ENCODE data around the gene FAT2.

FAT2 gene

GRCh38 chr5:151553695-151554094 lies 37.4 kb downstream of the FAT2 start:
- H3K27me3 ChIP-seq (ENCODE audit: insufficient read depth, poor library complexity, severe bottlenecking), result no peaks in the 10 kb centered on the region
- no peak for TF ChIP-seq REST (IDR thresholded peaks at IDR 0.05; ENCODE audit: insufficient replicate concordance, low read depth)
- no peak for TF ChIP-seq SPI1 (IDR thresholded peaks at IDR 0.05; ENCODE audit: borderline replicate concordance, low read depth)
- no peak for TF ChIP-seq GABPA (IDR thresholded peaks at IDR 0.05; ENCODE audit: low read depth)
- no peak for TF ChIP-seq POLR2AphosphoS5 (IDR thresholded peaks at IDR 0.05; ENCODE audit: low read depth)
- TF ChIP-seq, protein P1, sequence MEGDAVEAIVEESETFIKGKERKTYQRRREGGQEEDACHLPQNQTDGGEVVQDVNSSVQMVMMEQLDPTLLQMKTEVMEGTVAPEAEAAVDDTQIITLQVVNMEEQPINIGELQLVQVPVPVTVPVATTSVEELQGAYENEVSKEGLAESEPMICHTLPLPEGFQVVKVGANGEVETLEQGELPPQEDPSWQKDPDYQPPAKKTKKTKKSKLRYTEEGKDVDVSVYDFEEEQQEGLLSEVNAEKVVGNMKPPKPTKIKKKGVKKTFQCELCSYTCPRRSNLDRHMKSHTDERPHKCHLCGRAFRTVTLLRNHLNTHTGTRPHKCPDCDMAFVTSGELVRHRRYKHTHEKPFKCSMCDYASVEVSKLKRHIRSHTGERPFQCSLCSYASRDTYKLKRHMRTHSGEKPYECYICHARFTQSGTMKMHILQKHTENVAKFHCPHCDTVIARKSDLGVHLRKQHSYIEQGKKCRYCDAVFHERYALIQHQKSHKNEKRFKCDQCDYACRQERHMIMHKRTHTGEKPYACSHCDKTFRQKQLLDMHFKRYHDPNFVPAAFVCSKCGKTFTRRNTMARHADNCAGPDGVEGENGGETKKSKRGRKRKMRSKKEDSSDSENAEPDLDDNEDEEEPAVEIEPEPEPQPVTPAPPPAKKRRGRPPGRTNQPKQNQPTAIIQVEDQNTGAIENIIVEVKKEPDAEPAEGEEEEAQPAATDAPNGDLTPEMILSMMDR (IDR thresholded peaks at IDR 0.05; ENCODE audit: insufficient read depth, low read length), result no peak
- no peak overlapping the region for H3K27ac ChIP-seq (replicated peaks)
- H3K4me3 ChIP-seq (replicated peaks; ENCODE audit: insufficient read depth, low read length), result no peak overlapping the region
- DNase-seq (ENCODE audit: low read depth in 1 of 2, low spot score in 1 of 2), result no peak

DNA sequence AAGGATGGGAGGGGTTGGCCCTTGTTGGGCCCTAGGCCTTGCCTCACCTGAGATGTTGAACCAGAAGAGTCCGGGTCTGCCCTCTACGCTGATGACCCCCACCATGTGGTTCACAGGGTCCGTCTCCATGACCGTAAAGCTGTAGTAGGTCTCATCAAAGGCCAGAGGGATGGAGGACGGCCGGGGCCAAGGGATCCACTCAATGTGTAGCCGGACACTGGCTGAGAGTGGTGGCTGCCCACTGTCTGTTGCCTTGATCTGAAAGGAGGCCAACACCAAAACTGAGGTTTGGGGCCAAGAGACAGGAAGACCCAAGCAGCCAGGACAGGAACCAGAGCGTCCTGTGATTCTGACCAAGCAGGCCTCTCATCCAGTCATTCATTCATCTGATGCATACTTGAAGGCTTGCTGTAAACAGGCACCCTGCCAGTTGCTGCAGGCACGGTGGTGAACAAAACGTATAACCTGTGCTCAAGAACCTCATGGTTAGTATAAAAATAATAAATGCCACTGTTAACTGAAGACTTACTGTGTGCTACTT lies 37.9 kb downstream of the FAT2 start:
- TF ChIP-seq, protein P1 (IDR thresholded peaks at IDR 0.05; ENCODE audit: insufficient read depth, low read length), result no peak
- no peak for TF ChIP-seq GABPA (IDR thresholded peaks at IDR 0.05; ENCODE audit: low read depth)
- TF ChIP-seq SPI1 (IDR thresholded peaks at IDR 0.05; ENCODE audit: borderline replicate concordance, low read depth), result no peak
- TF ChIP-seq POLR2AphosphoS5 (IDR thresholded peaks at IDR 0.05; ENCODE audit: low read depth), result no peak
- TF ChIP-seq REST (IDR thresholded peaks at IDR 0.05; ENCODE audit: insufficient replicate concordance, low read depth), result no peak
- no peak overlapping the region for H3K27ac ChIP-seq (replicated peaks)

DNA sequence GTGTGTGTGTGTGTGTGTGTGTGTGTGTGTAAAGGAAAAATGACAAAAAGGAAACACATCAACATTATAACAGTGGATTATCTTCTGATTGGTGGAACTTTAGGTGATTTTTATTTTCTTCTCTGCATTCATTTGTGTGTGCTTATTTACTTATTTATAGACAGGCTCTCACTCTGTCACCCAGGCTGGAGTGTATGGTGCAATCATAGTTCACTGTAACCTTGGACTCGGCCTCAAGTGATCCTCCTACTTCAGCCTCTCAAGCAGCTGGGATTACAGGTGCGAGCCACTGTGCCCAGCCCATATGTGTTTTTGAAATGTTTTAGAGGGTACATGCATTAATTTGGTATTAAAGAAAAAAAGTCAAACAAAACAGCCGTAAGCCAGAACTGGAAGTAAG lies 39.1 kb downstream of the FAT2 start:
- TF ChIP-seq, protein P1 (IDR thresholded peaks at IDR 0.05; ENCODE audit: insufficient read depth, low read length), result no peak
- TF ChIP-seq SPI1 (IDR thresholded peaks at IDR 0.05; ENCODE audit: borderline replicate concordance, low read depth) (no peak), REST (IDR thresholded peaks at IDR 0.05; ENCODE audit: insufficient replicate concordance, low read depth) (no peak), GABPA (IDR thresholded peaks at IDR 0.05; ENCODE audit: low read depth) (no peak), POLR2AphosphoS5 (IDR thresholded peaks at IDR 0.05; ENCODE audit: low read depth) (no peak)
- no peaks in the 10 kb centered on the region for H3K27me3 ChIP-seq (ENCODE audit: insufficient read depth, poor library complexity, severe bottlenecking)
- DNase-seq (ENCODE audit: low read depth in 1 of 2, low spot score in 1 of 2), result no peak

More for the DNA sequence above, 37.9 kb downstream of the FAT2 start:
- DNase-seq (ENCODE audit: low read depth in 1 of 2, low spot score in 1 of 2), result no peak
- H3K27me3 ChIP-seq (ENCODE audit: insufficient read depth, poor library complexity, severe bottlenecking), result no peaks in the 10 kb centered on the region
- no peak overlapping the region for H3K4me3 ChIP-seq (replicated peaks; ENCODE audit: insufficient read depth, low read length)

More for the DNA sequence above, 39.1 kb downstream of the FAT2 start:
- Histone ChIP-seq H3K27ac (replicated peaks) (no peak overlapping the region), H3K4me3 (replicated peaks; ENCODE audit: insufficient read depth, low read length) (no peak overlapping the region)
